Loucy (cell line): ENCODE measurements around the gene JAZF1.
A peak's percentile ranks its signal among the peaks of the same experiment; 100 is the strongest.

Source experiments
- H2AFZ ChIP-seq: fragments of 200-600 bp; sonication (generic); 2 replicates; pipeline ENCODE4 v1.6.0; 2016; ENCODE audit warnings: antibody characterized with exemption, mild to moderate bottlenecking, low read length, moderate library complexity
- H3F3A ChIP-seq: fragments of 200-600 bp; 2 replicates; pipeline ENCODE4 v1.6.0; 2016; ENCODE audit warnings: antibody characterized with exemption, low read depth, mild to moderate bottlenecking
- H3K27me3 ChIP-seq: fragments of 200-600 bp; sonication (generic); 2 replicates; pipeline ENCODE4 v1.6.1; 2014; ENCODE audit warnings: low read length, mild to moderate bottlenecking; ENCODE audit not compliant: insufficient read depth, poor library complexity, severe bottlenecking
- H3K36me3 ChIP-seq: fragments of 200-600 bp; sonication (generic); 2 replicates; pipeline ENCODE4 v1.6.1; 2016; ENCODE audit warnings: low read length; ENCODE audit not compliant: insufficient read depth
- H3K4me1 ChIP-seq: fragments of 200-600 bp; sonication (generic); 2 replicates; pipeline ENCODE4 v1.5.1; 2014; ENCODE audit warnings: low read length, mild to moderate bottlenecking; ENCODE audit not compliant: insufficient read depth, poor library complexity, severe bottlenecking
- H3K4me2 ChIP-seq: fragments of 200-600 bp; sonication (generic); 2 replicates; pipeline ENCODE4 v1.6.0; 2014; ENCODE audit warnings: antibody characterized with exemption, low read length, low read depth, mild to moderate bottlenecking; ENCODE audit not compliant: poor library complexity, severe bottlenecking
- H3K4me3 ChIP-seq: fragments of 200-600 bp; sonication (generic); 2 replicates; pipeline ENCODE4 v1.5.1; 2014; ENCODE audit warnings: low read length, mild to moderate bottlenecking, mixed read lengths; ENCODE audit not compliant: poor library complexity, severe bottlenecking
- H3K79me2 ChIP-seq: fragments of 200-600 bp; sonication (generic); 2 replicates; pipeline ENCODE4 v1.6.1; 2014; ENCODE audit warnings: low read length; ENCODE audit not compliant: insufficient read depth
- H3K9ac ChIP-seq: fragments of 200-600 bp; sonication (generic); 2 replicates; pipeline ENCODE4 v1.6.0; 2014; ENCODE audit warnings: mild to moderate bottlenecking, low read depth, low read length, moderate library complexity; ENCODE audit not compliant: poor library complexity, severe bottlenecking
- H3K9me2 ChIP-seq: fragments of 200-600 bp; sonication (generic); replicated peaks from 2 replicates; pipeline ENCODE4 v1.6.1; 2016; ENCODE audit warnings: low read depth, low read length, mixed read lengths
- H3K9me3 ChIP-seq: fragments of 200-600 bp; sonication (generic); 2 replicates; pipeline ENCODE4 v1.6.1; 2014; ENCODE audit warnings: mild to moderate bottlenecking, antibody characterized with exemption, low read length, low read depth; ENCODE audit not compliant: insufficient read depth
- H4K20me1 ChIP-seq: fragments of 200-600 bp; sonication (generic); 2 replicates; pipeline ENCODE4 v1.6.0; 2014; ENCODE audit warnings: antibody characterized with exemption, low read length, mild to moderate bottlenecking; ENCODE audit not compliant: insufficient read depth, poor library complexity, severe bottlenecking
- EZH2phosphoT487 ChIP-seq: fragments of 200-600 bp; IDR thresholded peaks from 2 replicates; pipeline ENCODE4 v1.6.1; 2018; ENCODE audit warnings: antibody characterized with exemption, mild to moderate bottlenecking, moderate library complexity, borderline replicate concordance
- TF ChIP-seq, protein P1 (sequence below): fragments of 200-600 bp; sonication (generic); conservative IDR thresholded peaks from 2 replicates; pipeline ENCODE4 v1.5.1; 2014; ENCODE audit warnings: mild to moderate bottlenecking, antibody characterized with exemption, low read length

Gene JAZF1

GRCh38 chr7:28064437-28064836 is 116.2 kb downstream of the JAZF1 start:
- no peak overlapping the region for H2AFZ ChIP-seq
- H3K9me3 ChIP-seq, result no peaks in the 10 kb centered on the region
- no peaks in the 10 kb centered on the region for H3K36me3 ChIP-seq
- H4K20me1 ChIP-seq, result no peaks in the 10 kb centered on the region
- H3K9me2 ChIP-seq, result no peaks in the 10 kb centered on the region
- H3F3A ChIP-seq, result no peaks in the 10 kb centered on the region
- no peak for TF ChIP-seq EZH2phosphoT487
- TF ChIP-seq, protein P1, sequence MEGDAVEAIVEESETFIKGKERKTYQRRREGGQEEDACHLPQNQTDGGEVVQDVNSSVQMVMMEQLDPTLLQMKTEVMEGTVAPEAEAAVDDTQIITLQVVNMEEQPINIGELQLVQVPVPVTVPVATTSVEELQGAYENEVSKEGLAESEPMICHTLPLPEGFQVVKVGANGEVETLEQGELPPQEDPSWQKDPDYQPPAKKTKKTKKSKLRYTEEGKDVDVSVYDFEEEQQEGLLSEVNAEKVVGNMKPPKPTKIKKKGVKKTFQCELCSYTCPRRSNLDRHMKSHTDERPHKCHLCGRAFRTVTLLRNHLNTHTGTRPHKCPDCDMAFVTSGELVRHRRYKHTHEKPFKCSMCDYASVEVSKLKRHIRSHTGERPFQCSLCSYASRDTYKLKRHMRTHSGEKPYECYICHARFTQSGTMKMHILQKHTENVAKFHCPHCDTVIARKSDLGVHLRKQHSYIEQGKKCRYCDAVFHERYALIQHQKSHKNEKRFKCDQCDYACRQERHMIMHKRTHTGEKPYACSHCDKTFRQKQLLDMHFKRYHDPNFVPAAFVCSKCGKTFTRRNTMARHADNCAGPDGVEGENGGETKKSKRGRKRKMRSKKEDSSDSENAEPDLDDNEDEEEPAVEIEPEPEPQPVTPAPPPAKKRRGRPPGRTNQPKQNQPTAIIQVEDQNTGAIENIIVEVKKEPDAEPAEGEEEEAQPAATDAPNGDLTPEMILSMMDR, result no peak
- no peak overlapping the region for H3K4me2 ChIP-seq
- H3K79me2 ChIP-seq, result 0 out of 2 replicates have a peak, but pooled peaks cover 8% of the 10 kb centered on the region
- H3K9ac ChIP-seq, result no peak overlapping the region
- no peaks in the 10 kb centered on the region for H3K27me3 ChIP-seq
- H3K4me1 ChIP-seq, result peaks cover 52% of the 10 kb centered on the region
- no peak overlapping the region for H3K4me3 ChIP-seq

GRCh38 chr7:28062197-28062991 is 118.2 kb downstream of the JAZF1 start:
- TF ChIP-seq EZH2phosphoT487, result no peak
- TF ChIP-seq, protein P1, result peak; percentile 90
- no peaks in the 10 kb centered on the region for H3K9me3 ChIP-seq
- peak overlapping the region; percentile 24 for H3K4me3 ChIP-seq
- 0 out of 2 replicates have a peak, but pooled peaks cover 8% of the 10 kb centered on the region for H3K79me2 ChIP-seq
- peaks cover 42% of the 10 kb centered on the region for H3K4me1 ChIP-seq
- no peaks in the 10 kb centered on the region for H3K9me2 ChIP-seq
- H3K27me3 ChIP-seq, result no peaks in the 10 kb centered on the region
- H3K4me2 ChIP-seq, result peak overlapping the region; percentile 63
- no peak overlapping the region for H2AFZ ChIP-seq
- no peaks in the 10 kb centered on the region for H4K20me1 ChIP-seq
- H3F3A ChIP-seq, result no peaks in the 10 kb centered on the region
- H3K9ac ChIP-seq, result no peak overlapping the region
- no peaks in the 10 kb centered on the region for H3K36me3 ChIP-seq

DNA sequence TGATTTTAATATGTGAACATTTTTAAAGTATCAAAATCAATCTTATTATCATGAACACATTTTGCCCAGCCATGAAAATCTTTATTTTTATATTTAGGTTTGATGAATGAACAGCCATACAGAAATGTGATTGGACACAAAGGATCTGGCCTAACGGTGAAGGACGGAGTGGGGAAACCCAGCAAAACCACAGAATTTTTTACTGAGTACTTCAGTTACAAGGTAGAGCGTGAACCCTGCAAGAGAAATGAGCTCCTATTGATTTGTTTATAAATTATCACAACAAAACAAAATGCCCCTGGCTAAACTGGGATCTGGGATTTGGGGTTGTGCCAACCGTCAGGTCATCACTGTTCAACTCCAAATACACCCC is 118.8 kb downstream of the JAZF1 start:
- Histone ChIP-seq H3K9ac (no peak overlapping the region), H3K4me1 (peaks cover 45% of the 10 kb centered on the region), H3K4me3 (peak overlapping the region; percentile 7), H4K20me1 (no peaks in the 10 kb centered on the region), H3K36me3 (no peaks in the 10 kb centered on the region), H3F3A (no peaks in the 10 kb centered on the region), H3K4me2 (peak overlapping the region; percentile 63), H2AFZ (no peak overlapping the region), H3K27me3 (no peaks in the 10 kb centered on the region), H3K79me2 (0 out of 2 replicates have a peak, but pooled peaks cover 8% of the 10 kb centered on the region), H3K9me2 (no peaks in the 10 kb centered on the region), H3K9me3 (no peaks in the 10 kb centered on the region)
- TF ChIP-seq EZH2phosphoT487, result no peak
- TF ChIP-seq, protein P1, result no peak
